GM12878 (cell line): ENCODE results near the gene GSTP1.
A peak's percentile ranks its signal among the peaks of the same experiment; 100 is the strongest.

Source experiments
- CHD1 ChIP-seq: IDR thresholded peaks from 2 replicates; pipeline ENCODE4 v1.6.1; 2012; ENCODE audit warnings: low read depth, low read length, improper control_type of control experiment
- CTCF ChIP-seq, 3 experiments: IDR thresholded peaks in 2 of 3; conservative IDR thresholded peaks in 1 of 3; 2 replicates each; pipeline ENCODE4 v1.5.1; 2011; ENCODE audit warnings: low read depth in 3 of 3, low read length in 3 of 3, mild to moderate bottlenecking in 3 of 3, control low read depth in 2 of 3, moderate library complexity in 2 of 3, inconsistent platforms in 1 of 3, mixed read lengths in 1 of 3; ENCODE audit not compliant: control insufficient read depth in 2 of 3, insufficient read depth in 1 of 3; ENCODE audit errors: extremely low read depth in 1 of 3
- IRF4 ChIP-seq: IDR thresholded peaks from 2 replicates; pipeline ENCODE4 v1.6.1; 2011; ENCODE audit warnings: low read depth, low read length
- POLR2AphosphoS5 ChIP-seq: IDR thresholded peaks from 2 replicates; pipeline ENCODE4 v1.6.1; 2011; ENCODE audit warnings: mild to moderate bottlenecking, low read length, inconsistent platforms
- RFX5 ChIP-seq: IDR thresholded peaks from 2 replicates; pipeline ENCODE4 v1.6.1; 2011; ENCODE audit warnings: low read depth, low read length, improper control_type of control experiment
- SMC3 ChIP-seq: IDR thresholded peaks from 2 replicates; pipeline ENCODE4 v1.6.1; 2011; ENCODE audit warnings: low read length, improper control_type of control experiment, borderline replicate concordance
- TAF1 ChIP-seq: IDR thresholded peaks from 2 replicates; pipeline ENCODE4 v1.6.1; 2011; ENCODE audit warnings: mild to moderate bottlenecking, low read depth, low read length, borderline replicate concordance
- ZNF207 ChIP-seq: fragments of 450-650 bp; IDR thresholded peaks from 2 replicates; pipeline ENCODE4 v1.6.1; 2014; ENCODE audit warnings: antibody characterized with exemption, mild to moderate bottlenecking, borderline replicate concordance

DNA sequence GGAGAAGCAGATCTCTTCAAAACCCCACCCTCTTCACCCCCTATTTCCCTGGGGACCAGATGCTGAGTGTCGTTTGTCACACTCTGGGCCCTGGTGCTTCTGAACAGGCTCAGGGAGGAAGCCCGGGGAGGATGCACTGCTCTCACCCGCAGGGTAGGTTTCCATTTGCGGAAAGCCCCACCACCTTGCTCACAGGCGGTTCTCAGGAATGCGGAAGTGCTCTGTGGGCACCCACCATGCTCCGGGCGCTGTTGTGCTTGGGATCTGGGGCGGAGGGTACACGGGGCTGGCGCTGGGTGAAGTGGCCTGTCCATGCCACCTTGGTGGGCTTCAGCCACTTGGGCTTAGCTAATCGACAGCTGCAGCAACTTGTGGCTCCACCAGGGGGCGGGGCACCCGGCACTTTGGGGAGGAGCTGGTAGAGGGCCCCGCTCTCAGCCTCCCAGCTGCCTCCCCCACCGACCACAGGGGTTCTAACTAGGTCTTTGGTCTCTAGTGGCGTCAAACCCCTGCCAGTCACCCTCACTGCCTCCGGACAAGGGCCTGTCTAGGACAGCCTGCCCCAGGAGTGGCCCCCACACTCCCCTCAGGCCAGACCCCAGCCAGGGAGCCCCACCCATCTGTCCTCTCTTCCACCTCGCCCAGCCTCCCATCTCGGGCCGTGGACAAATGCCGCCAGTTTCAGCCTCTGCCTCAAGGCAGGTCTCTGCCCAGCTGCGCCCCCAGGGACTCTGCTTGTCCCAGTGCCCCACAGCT lies 30.5 kb downstream of the GSTP1 start:
- TF ChIP-seq IRF4 (peak; percentile 34; the same call in 1 of the 2 replicates), RFX5 (no peak; the same call in 1 of the 2 replicates), CHD1 (no peak), CTCF (IDR thresholded peaks at IDR 0.05 in 2 of 3, conservative IDR thresholded peaks at IDR 0.05 in 1 of 3; ENCODE audit: control insufficient read depth in 2 of 3, extremely low read depth in 1 of 3, insufficient read depth in 1 of 3, low read depth in 3 of 3, low read length in 3 of 3) (peak; percentile 34 to 72 (median 42)), POLR2AphosphoS5 (peak; percentile 92), TAF1 (peak; percentile 73), SMC3 (no peak; the same call in 1 of the 2 replicates), ZNF207 (no peak; the same call in 1 of the 2 replicates)
